GM12878 (cell line): ENCODE results near the gene AP3B1. TPM values are rescaled to one million over a fixed set of nuclear protein-coding genes. Genes with fewer than 3 reads are reported as not detected.

Experiments
- ATAC-seq: fragments of 200-7000 bp; cut with Tn5 transposase; 3 replicates; pipeline ENCODE4 v1.9.1; 2020; ENCODE audit warnings: mild to moderate bottlenecking, moderate library complexity
- BruUV-seq: library from RNA; stranded (reverse); fragments of 400-500 nt; replicated peaks from 2 replicates; lab custom pipeline; 2021; lab: Mats Ljungman, UMichigan
- CTCF ChIA-PET: fragments of 300-600 bp; sonication (Branson Sonifier 250); formaldehyde crosslinking; extraction: SDS; loops from one replicate; lab custom pipeline; 2021; ENCODE audit warnings: inconsistent platforms; lab: Yijun Ruan, JAX
- POLR2A ChIA-PET: fragments of 350-600 bp; formaldehyde crosslinking; extraction: SDS; loops from one replicate; lab custom pipeline; 2021; ENCODE audit warnings: inconsistent platforms; lab: Charles Lee
- RAD21 ChIA-PET: fragments of 300-600 bp; sonication (Branson Sonifier 250); formaldehyde crosslinking; loops from one replicate; lab custom pipeline; 2023; ENCODE audit warnings: antibody characterized with exemption; ENCODE audit not compliant: unreplicated experiment; lab: Charles Lee
- SMC1A ChIA-PET: fragments of 300-600 bp; sonication (Branson Sonifier 250); formaldehyde crosslinking; loops from one replicate; lab custom pipeline; 2023; ENCODE audit not compliant: unreplicated experiment, uncharacterized antibody; lab: Charles Lee
- DNase-seq: peaks from one replicate; pipeline ENCODE4 v3.0.0-alpha.2; 2011; ENCODE audit warnings: low read depth, low spot score
- FAIRE-seq: peaks from 3 replicates; lab custom pipeline; 2011; peaks lifted over from hg19 to GRCh38; lab: Jason Lieb, UNC
- H2AFZ ChIP-seq: 2 replicates; pipeline ENCODE4 v1.6.0; 2011; ENCODE audit warnings: low read depth, low read length, control low read depth; ENCODE audit not compliant: control insufficient read depth
- H3K27ac ChIP-seq: 2 replicates; pipeline ENCODE4 v1.5.1; 2011; ENCODE audit warnings: control low read depth; ENCODE audit not compliant: control insufficient read depth, insufficient read depth
- H3K27me3 ChIP-seq, 2 experiments: replicated peaks in 1 of 2; 2 replicates each; pipeline versions ENCODE4 v1.6.0 to v1.6.1; 2011; ENCODE audit warnings: low read length in 1 of 2; ENCODE audit not compliant: control insufficient read depth in 2 of 2, insufficient read depth in 2 of 2
- H3K36me3 ChIP-seq, 2 experiments: 2 replicates each; pipeline ENCODE4 v1.5.1; 2011; ENCODE audit warnings: low read length in 1 of 2; ENCODE audit not compliant: control insufficient read depth in 2 of 2, insufficient read depth in 2 of 2
- H3K4me1 ChIP-seq: 2 replicates; pipeline ENCODE4 v1.6.1; 2011; ENCODE audit warnings: mild to moderate bottlenecking, low read length, moderate library complexity, mixed read lengths; ENCODE audit not compliant: control insufficient read depth, insufficient read depth
- H3K4me2 ChIP-seq: 2 replicates; pipeline ENCODE4 v1.6.0; 2011; ENCODE audit warnings: control low read depth; ENCODE audit not compliant: control insufficient read depth, insufficient read depth
- H3K4me3 ChIP-seq: fragments of 200-600 bp; sonication (generic); 2 replicates; pipeline ENCODE4 v1.5.1; 2016
- H3K79me2 ChIP-seq: 2 replicates; pipeline ENCODE4 v1.6.0; 2011; ENCODE audit warnings: low read length; ENCODE audit not compliant: control insufficient read depth, insufficient read depth
- H3K9ac ChIP-seq: 2 replicates; pipeline ENCODE4 v1.8.0; 2011; ENCODE audit warnings: low read length, control low read depth, mixed read lengths; ENCODE audit not compliant: control insufficient read depth, insufficient read depth
- H3K9me3 ChIP-seq: replicated peaks from 3 replicates; pipeline ENCODE4 v1.5.1; 2011; ENCODE audit warnings: mild to moderate bottlenecking, low read length; ENCODE audit not compliant: control insufficient read depth, insufficient read depth
- H4K20me1 ChIP-seq: 2 replicates; pipeline ENCODE4 v1.6.0; 2011; ENCODE audit not compliant: control insufficient read depth, insufficient read depth
- BHLHE40 ChIP-seq, 2 experiments: fragments of 450-650 bp in 1 of 2; IDR thresholded peaks; 2 replicates each; pipeline ENCODE4 v1.6.1; 2011 to 2017; ENCODE audit warnings: low read depth in 2 of 2, borderline replicate concordance in 1 of 2, improper control_type of control experiment in 1 of 2, low read length in 1 of 2, mild to moderate bottlenecking in 1 of 2
- HDGF ChIP-seq: fragments of 450-650 bp; IDR thresholded peaks from 2 replicates; pipeline ENCODE4 v1.6.1; 2016; ENCODE audit warnings: antibody characterized with exemption
- IRF5 ChIP-seq: fragments of 450-650 bp; IDR thresholded peaks from 2 replicates; pipeline ENCODE4 v1.6.1; 2017; ENCODE audit warnings: borderline replicate concordance
- MEF2B ChIP-seq: fragments of 450-650 bp; IDR thresholded peaks from 2 replicates; pipeline ENCODE4 v1.6.1; 2018; ENCODE audit warnings: mild to moderate bottlenecking, moderate library complexity; ENCODE audit not compliant: partially characterized antibody, poor library complexity, severe bottlenecking
- POU2F2 ChIP-seq: IDR thresholded peaks from 3 replicates; pipeline ENCODE4 v1.6.1; 2011; ENCODE audit warnings: low read depth, mild to moderate bottlenecking, low read length, borderline replicate concordance
- RELA ChIP-seq: fragments of 450-650 bp; IDR thresholded peaks from 2 replicates; pipeline ENCODE4 v1.8.0; 2014; ENCODE audit warnings: borderline replicate concordance; ENCODE audit not compliant: partially characterized antibody
- SPI1 ChIP-seq: IDR thresholded peaks from 2 replicates; pipeline ENCODE4 v1.6.1; 2011; ENCODE audit warnings: low read depth, mild to moderate bottlenecking, low read length, moderate library complexity, borderline replicate concordance; ENCODE audit not compliant: insufficient read depth
- WGBS: methylation state at CpG from one replicate; pipeline ENCODE4 v1.1.6; 2016; ENCODE audit warnings: low lambda C conversion rate; ENCODE audit not compliant: insufficient replicate concordance, insufficient coverage; ENCODE audit errors: missing lambda C conversion rate; 5-methylcytosine and 5-hydroxymethylcytosine counted together
- in situ Hi-C: fragments of 300-500 bp; cut with MboI; formaldehyde crosslinking; loops from 9 replicates; pipeline ENCODE4 v1.14.3; 2018; ENCODE audit warnings: mixed read lengths
- intact Hi-C: fragments of 100-400 bp; cut with micrococcal nuclease; formaldehyde crosslinking; loops from one replicate; pipeline ENCODE4 v1.14.2; 2022; ENCODE audit not compliant: unreplicated experiment
- polyA plus RNA-seq, 11 experiments: library from polyadenylated mRNA; depleted of rRNA in 4 of 11; unstranded in 6 of 11; stranded (reverse) in 5 of 11; fragments of >200 nt; fragmentation: Nextera tagmentation in 4 of 11; fragmentation: Illumina TruSeq in 1 of 11; extraction: Ambion mirVana in 4 of 11; extraction: Trizol in 1 of 11; gene quantifications; 1 replicate in 1 of 11; 2 replicates in 10 of 11; pipeline versions ENCODE4 v1.2.1 to v1.2.3, GENCODE V29; 2011 to 2016; ENCODE audit warnings: inconsistent platforms in 2 of 11, missing spikeins in 2 of 11, low read depth in 1 of 11
- total RNA-seq, 4 experiments: library from RNA; depleted of rRNA in 3 of 4; stranded (reverse); fragments of >200 nt in 3 of 4; fragmentation: Illumina TruSeq in 1 of 4; extraction: Trizol in 1 of 4; gene quantifications; 2 replicates each; pipeline versions ENCODE4 v1.2.1 to v1.2.3, GENCODE V29; 2013 to 2021
- TF ChIP-seq, protein P1 (sequence below): fragments of 450-650 bp; IDR thresholded peaks from 2 replicates; pipeline ENCODE4 v1.6.1; 2017; ENCODE audit warnings: mild to moderate bottlenecking, moderate library complexity

Gene AP3B1
- total and polyA plus RNA-seq, 10 of the 15 experiments (the other 5 are each of a cell fraction or from before 2014, with no cell fraction given): 30.9 to 70.8 (median 46.0) TPM

GRCh38 chr5:78283105-78283504, 11.4 kb downstream of the AP3B1 start (continued):
- TF ChIP-seq POU2F2 (no peak), HDGF (no peak)

DNA sequence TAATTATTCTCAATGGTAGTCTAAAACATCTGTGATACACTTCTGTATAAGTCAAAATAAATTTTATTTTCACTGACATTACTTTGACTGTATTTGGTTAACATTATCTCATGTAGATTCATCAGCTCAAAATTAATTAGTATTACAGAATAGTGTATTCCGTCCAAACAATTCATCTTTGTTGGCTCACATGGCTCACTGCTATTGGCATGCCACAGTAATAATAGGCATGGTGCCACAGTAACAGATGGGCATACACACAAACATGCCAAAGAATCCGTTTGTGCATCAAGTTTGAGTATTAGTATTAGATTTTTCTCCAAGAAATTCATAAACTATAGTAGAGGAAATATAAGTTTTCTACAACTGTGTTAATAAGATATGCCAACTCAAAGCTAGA, 14.2 kb downstream of the AP3B1 start:
- DNase-seq (no peak), FAIRE-seq (no peak), ATAC-seq (no peak)
- intact Hi-C loops (no loop called here), in situ Hi-C loops (no loop called here)
- no peaks in the 10 kb centered on the region; the same call in 2 of the 3 replicates for H3K9me3 ChIP-seq
- 98% methylated on average over 2 of the region's 2 CpGs for WGBS
- TF ChIP-seq HDGF (no peak), IRF5 (no peak), BHLHE40 (IDR thresholded peaks at IDR 0.05; ENCODE audit: borderline replicate concordance in 1 of 2, low read depth in 2 of 2, low read length in 1 of 2) (no peak), SPI1 (no peak), MEF2B (no peak), RELA (no peak)
- TF ChIP-seq, protein P1, sequence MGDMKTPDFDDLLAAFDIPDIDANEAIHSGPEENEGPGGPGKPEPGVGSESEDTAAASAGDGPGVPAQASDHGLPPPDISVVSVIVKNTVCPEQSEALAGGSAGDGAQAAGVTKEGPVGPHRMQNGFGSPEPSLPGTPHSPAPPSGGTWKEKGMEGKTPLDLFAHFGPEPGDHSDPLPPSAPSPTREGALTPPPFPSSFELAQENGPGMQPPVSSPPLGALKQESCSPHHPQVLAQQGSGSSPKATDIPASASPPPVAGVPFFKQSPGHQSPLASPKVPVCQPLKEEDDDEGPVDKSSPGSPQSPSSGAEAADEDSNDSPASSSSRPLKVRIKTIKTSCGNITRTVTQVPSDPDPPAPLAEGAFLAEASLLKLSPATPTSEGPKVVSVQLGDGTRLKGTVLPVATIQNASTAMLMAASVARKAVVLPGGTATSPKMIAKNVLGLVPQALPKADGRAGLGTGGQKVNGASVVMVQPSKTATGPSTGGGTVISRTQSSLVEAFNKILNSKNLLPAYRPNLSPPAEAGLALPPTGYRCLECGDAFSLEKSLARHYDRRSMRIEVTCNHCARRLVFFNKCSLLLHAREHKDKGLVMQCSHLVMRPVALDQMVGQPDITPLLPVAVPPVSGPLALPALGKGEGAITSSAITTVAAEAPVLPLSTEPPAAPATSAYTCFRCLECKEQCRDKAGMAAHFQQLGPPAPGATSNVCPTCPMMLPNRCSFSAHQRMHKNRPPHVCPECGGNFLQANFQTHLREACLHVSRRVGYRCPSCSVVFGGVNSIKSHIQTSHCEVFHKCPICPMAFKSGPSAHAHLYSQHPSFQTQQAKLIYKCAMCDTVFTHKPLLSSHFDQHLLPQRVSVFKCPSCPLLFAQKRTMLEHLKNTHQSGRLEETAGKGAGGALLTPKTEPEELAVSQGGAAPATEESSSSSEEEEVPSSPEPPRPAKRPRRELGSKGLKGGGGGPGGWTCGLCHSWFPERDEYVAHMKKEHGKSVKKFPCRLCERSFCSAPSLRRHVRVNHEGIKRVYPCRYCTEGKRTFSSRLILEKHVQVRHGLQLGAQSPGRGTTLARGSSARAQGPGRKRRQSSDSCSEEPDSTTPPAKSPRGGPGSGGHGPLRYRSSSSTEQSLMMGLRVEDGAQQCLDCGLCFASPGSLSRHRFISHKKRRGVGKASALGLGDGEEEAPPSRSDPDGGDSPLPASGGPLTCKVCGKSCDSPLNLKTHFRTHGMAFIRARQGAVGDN: no peak
- peaks cover 3% of the 10 kb centered on the region; the same call in 1 of the 2 replicates for H4K20me1 ChIP-seq
- no peak overlapping the region for H3K4me2 ChIP-seq
- no peak overlapping the region for H3K27ac ChIP-seq
- RAD21 ChIA-PET: no interaction called here
- H3K36me3 ChIP-seq: no peaks in the 10 kb centered on the region; a peak in 1 of 4 replicates
- CTCF ChIA-PET: interaction anchor here (2.5 kb wide), 1 partner anchor 12 kb away, joined by 7 read pairs; no protein-coding TSS in a partner anchor
- H2AFZ ChIP-seq: no peak overlapping the region
- H3K27me3 ChIP-seq: no peaks in the 10 kb centered on the region
- H3K4me3 ChIP-seq: no peak overlapping the region
- POLR2A ChIA-PET: no interaction called here
- peaks cover 20% of the 10 kb centered on the region for H3K79me2 ChIP-seq
- SMC1A ChIA-PET: interaction anchor here (0.9 to 1.9 kb wide), 2 partner anchors 9 to 12 kb away, joined by 3 to 6 read pairs; no protein-coding TSS in a partner anchor
- no TSS peak for BruUV-seq
- H3K9ac ChIP-seq: no peak overlapping the region
- no peaks in the 10 kb centered on the region for H3K4me1 ChIP-seq
